DND-41 (cell line): Measurements from ENCODE around the gene BICC1.

Experiments
- ATAC-seq: fragments of 200-7000 bp; cut with Tn5 transposase; 3 replicates; pipeline ENCODE4 v1.9.1; 2021; ENCODE audit warnings: low read depth; ENCODE audit not compliant: insufficient read depth
- DNase-seq: peaks from one replicate; pipeline ENCODE4 v3.0.0-alpha.2; 2020
- H2AFZ ChIP-seq: 2 replicates; pipeline ENCODE4 v1.6.0; 2012; ENCODE audit warnings: low read depth, low read length
- H3K27ac ChIP-seq: 2 replicates; pipeline ENCODE4 v1.5.1; 2012; ENCODE audit warnings: low read length, inconsistent platforms
- H3K27me3 ChIP-seq: fragments of 200-600 bp; sonication (generic); 2 replicates; pipeline ENCODE4 v1.6.0; 2012; ENCODE audit warnings: low read length, mild to moderate bottlenecking, inconsistent platforms; ENCODE audit not compliant: insufficient read depth, poor library complexity
- H3K36me3 ChIP-seq: 2 replicates; pipeline ENCODE4 v1.5.1; 2012; ENCODE audit warnings: low read length, inconsistent platforms; ENCODE audit not compliant: insufficient read depth
- H3K4me1 ChIP-seq: 2 replicates; pipeline ENCODE4 v1.5.1; 2012; ENCODE audit warnings: mild to moderate bottlenecking, low read length; ENCODE audit not compliant: insufficient read depth
- H3K4me2 ChIP-seq: 2 replicates; pipeline ENCODE4 v1.6.0; 2012; ENCODE audit warnings: mild to moderate bottlenecking, moderate library complexity, low read length, inconsistent platforms; ENCODE audit not compliant: insufficient read depth
- H3K4me3 ChIP-seq, 2 experiments: fragments of 200-600 bp in 1 of 2; shearing (Covaris generic) in 1 of 2; 2 replicates each; pipeline ENCODE4 v1.5.1; 2012 to 2016; ENCODE audit warnings: inconsistent platforms in 2 of 2, low read length in 2 of 2, mild to moderate bottlenecking in 2 of 2, low read depth in 1 of 2, moderate library complexity in 1 of 2
- H3K79me2 ChIP-seq: 2 replicates; pipeline ENCODE4 v1.6.0; 2012; ENCODE audit warnings: low read length, inconsistent platforms; ENCODE audit not compliant: insufficient read depth
- H3K9ac ChIP-seq: 2 replicates; pipeline ENCODE4 v1.6.0; 2012; ENCODE audit warnings: low read depth, mild to moderate bottlenecking, inconsistent platforms, low read length, moderate library complexity
- H3K9me3 ChIP-seq: 2 replicates; pipeline ENCODE4 v1.5.1; 2012; ENCODE audit warnings: low read length, moderate library complexity, mild to moderate bottlenecking, inconsistent platforms; ENCODE audit not compliant: insufficient read depth, severe bottlenecking
- H4K20me1 ChIP-seq: 2 replicates; pipeline ENCODE4 v1.6.0; 2012; ENCODE audit warnings: low read length; ENCODE audit not compliant: insufficient read depth
- EZH2 ChIP-seq: IDR thresholded peaks from 3 replicates; pipeline ENCODE4 v1.6.1; 2012; ENCODE audit warnings: borderline replicate concordance, low read depth, mild to moderate bottlenecking, moderate library complexity, low read length, inconsistent platforms; ENCODE audit not compliant: severe bottlenecking
- TF ChIP-seq, protein P1 (sequence below): IDR thresholded peaks from 2 replicates; pipeline ENCODE4 v1.5.1; 2012; ENCODE audit warnings: borderline replicate concordance, low read length, moderate library complexity, mild to moderate bottlenecking; ENCODE audit not compliant: poor library complexity, severe bottlenecking; ENCODE audit errors: extremely low read depth

The BICC1 gene

DNA sequence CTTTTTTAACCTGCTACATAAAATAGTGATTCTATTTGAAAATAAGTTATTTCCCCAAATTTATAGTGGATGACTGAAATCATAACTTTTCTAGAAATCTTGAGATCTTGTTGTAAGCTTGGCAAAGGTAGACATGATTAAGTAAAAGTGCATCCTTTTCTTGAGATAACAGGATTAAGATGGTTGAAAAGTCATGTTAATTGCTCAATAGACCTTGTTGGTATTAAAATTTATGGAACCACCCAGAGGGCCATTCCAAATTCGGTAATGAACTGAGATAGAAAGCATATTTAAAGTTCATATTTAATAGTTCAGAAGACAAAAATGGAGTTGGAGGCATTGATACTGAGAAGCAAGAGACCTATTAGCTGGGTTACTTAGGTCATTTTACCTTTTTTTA, 139.1 kb downstream of the BICC1 start:
- Histone ChIP-seq H3K27me3 (no peaks in the 10 kb centered on the region), H3K4me3 (no peak overlapping the region), H3K79me2 (no peaks in the 10 kb centered on the region), H3K36me3 (no peaks in the 10 kb centered on the region), H3K27ac (no peak overlapping the region), H3K9me3 (no peaks in the 10 kb centered on the region), H3K9ac (no peak overlapping the region), H2AFZ (no peak overlapping the region), H4K20me1 (no peaks in the 10 kb centered on the region), H3K4me2 (no peak overlapping the region), H3K4me1 (no peaks in the 10 kb centered on the region)
- ATAC-seq (no peak), DNase-seq (no peak)
- TF ChIP-seq EZH2: no peak
- TF ChIP-seq, protein P1, sequence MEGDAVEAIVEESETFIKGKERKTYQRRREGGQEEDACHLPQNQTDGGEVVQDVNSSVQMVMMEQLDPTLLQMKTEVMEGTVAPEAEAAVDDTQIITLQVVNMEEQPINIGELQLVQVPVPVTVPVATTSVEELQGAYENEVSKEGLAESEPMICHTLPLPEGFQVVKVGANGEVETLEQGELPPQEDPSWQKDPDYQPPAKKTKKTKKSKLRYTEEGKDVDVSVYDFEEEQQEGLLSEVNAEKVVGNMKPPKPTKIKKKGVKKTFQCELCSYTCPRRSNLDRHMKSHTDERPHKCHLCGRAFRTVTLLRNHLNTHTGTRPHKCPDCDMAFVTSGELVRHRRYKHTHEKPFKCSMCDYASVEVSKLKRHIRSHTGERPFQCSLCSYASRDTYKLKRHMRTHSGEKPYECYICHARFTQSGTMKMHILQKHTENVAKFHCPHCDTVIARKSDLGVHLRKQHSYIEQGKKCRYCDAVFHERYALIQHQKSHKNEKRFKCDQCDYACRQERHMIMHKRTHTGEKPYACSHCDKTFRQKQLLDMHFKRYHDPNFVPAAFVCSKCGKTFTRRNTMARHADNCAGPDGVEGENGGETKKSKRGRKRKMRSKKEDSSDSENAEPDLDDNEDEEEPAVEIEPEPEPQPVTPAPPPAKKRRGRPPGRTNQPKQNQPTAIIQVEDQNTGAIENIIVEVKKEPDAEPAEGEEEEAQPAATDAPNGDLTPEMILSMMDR: no peak

DNA sequence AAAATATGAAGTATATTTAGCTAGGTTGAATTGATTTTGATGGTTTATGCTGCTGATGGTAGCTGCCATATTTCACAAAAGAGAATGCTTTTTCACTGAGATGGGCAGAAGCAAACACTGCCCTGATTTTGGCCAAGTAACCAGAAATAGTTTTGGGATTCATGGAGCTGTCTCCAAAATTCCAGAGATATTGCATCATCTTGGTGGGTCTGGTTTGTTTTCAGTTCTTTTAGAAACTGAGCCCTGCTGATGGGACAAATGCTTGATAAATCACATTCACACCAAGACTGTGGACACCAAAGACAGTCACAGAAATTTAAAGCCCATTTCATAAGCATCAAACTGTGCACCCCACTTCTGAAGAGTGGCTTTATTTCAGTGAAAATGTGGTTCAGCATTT, 140.5 kb downstream of the BICC1 start:
- Histone ChIP-seq H3K9me3 (no peaks in the 10 kb centered on the region), H3K27ac (no peak overlapping the region), H3K4me2 (no peak overlapping the region), H3K79me2 (no peaks in the 10 kb centered on the region), H3K4me3 (no peak overlapping the region), H3K4me1 (no peaks in the 10 kb centered on the region), H3K27me3 (no peaks in the 10 kb centered on the region), H3K9ac (no peak overlapping the region), H2AFZ (no peak overlapping the region; the same call in 1 of the 2 replicates), H4K20me1 (no peaks in the 10 kb centered on the region), H3K36me3 (no peaks in the 10 kb centered on the region)
- no peak for ATAC-seq
- no peak for DNase-seq
- TF ChIP-seq, protein P1: no peak
- TF ChIP-seq EZH2: no peak

DNA sequence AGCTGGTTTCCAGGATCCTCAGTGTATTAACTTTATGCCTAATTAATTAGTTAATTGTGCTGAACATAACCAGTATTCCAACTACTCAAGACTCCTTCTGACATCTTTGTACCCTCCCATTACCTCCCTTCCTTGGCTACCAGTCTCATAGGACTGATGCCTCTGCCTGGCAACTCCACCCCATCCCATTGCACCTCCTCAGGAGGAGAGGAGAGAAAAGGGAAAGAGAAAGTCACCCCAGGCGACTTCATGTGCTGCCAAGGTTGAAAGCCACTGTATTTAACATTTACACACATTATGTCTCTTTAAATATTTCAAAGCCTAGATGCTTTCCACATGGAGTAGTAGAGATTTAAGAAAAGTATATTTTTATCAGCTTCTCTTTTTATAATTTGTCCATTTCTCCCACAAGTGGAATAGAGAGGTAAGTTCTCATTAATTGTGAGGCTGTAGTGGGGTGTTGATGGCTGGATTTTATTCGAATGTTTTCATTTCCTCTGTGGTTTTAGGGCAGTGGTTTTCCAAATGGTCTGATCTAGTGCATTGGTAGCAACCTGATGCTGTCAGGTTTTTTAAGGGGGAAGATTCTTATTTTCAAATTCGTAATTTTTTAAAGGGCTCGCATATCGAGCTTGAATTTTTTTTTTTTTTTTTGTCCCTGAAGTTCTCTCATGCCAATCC, 148.0 kb downstream of the BICC1 start:
- Histone ChIP-seq H3K9ac (no peak overlapping the region), H3K36me3 (no peaks in the 10 kb centered on the region), H3K4me3 (no peak overlapping the region), H3K27me3 (no peaks in the 10 kb centered on the region), H3K9me3 (peaks cover 5% of the 10 kb centered on the region), H3K4me1 (no peaks in the 10 kb centered on the region), H3K27ac (no peak overlapping the region), H4K20me1 (no peaks in the 10 kb centered on the region), H3K4me2 (no peak overlapping the region), H2AFZ (no peak overlapping the region), H3K79me2 (no peaks in the 10 kb centered on the region)
- TF ChIP-seq, protein P1: no peak
- TF ChIP-seq EZH2: no peak
- no peak for ATAC-seq
- DNase-seq: no peak

DNA sequence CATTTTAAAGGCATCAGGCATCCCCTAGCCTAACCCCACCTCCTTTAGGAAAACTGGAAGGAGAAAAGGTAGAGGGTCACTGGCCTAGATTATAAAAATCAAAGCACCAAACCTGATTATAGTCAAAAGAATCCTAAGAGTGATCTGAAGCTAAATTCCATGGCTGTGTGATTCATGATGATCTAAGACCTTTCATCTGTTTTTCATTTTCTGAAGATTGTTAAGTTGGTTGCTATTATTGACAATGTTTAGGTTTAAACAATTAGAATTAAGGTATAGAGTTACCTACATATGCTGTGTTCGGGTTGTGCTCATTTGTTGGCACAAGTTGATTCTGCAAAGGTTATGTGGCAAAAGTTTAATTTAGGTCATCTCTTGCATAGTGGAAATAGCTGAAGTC, 148.7 kb downstream of the BICC1 start:
- H4K20me1 ChIP-seq: no peaks in the 10 kb centered on the region
- no peak for ATAC-seq

More for the DNA sequence above, 148.7 kb downstream of the BICC1 start:
- Histone ChIP-seq H3K4me2 (no peak overlapping the region), H3K79me2 (no peaks in the 10 kb centered on the region), H3K4me1 (no peaks in the 10 kb centered on the region), H2AFZ (no peak overlapping the region), H3K27me3 (no peaks in the 10 kb centered on the region), H3K27ac (no peak overlapping the region), H3K36me3 (no peaks in the 10 kb centered on the region), H3K4me3 (no peak overlapping the region), H3K9ac (no peak overlapping the region), H3K9me3 (peaks cover 5% of the 10 kb centered on the region)
- TF ChIP-seq, protein P1: no peak
- no peak for DNase-seq
